H1 (cell line): ENCODE measurements around the gene SLC35E4. TPM values are rescaled to one million over a fixed set of nuclear protein-coding genes. Genes with fewer than 3 reads are reported as not detected.

Experiments
- CTCF ChIA-PET: fragments of 300-600 bp; sonication (Branson Sonifier 250); formaldehyde crosslinking; loops from one replicate; lab custom pipeline; 2021; ENCODE audit not compliant: partially characterized antibody; lab: Charles Lee
- POLR2A ChIA-PET: fragments of 300-600 bp; sonication (Branson Sonifier 250); formaldehyde crosslinking; loops from one replicate; lab custom pipeline; 2021; ENCODE audit warnings: inconsistent platforms; ENCODE audit not compliant: partially characterized antibody; lab: Charles Lee
- DNase-seq, 2 experiments: peaks; one replicate each; pipeline versions ENCODE4 v3.0.0 to v3.0.0-alpha.2; 2010 to 2022; ENCODE audit warnings: low spot score in 2 of 2, low read depth in 1 of 2, mixed read lengths in 1 of 2
- FAIRE-seq: peaks from 2 replicates; lab custom pipeline; 2011; peaks lifted over from hg19 to GRCh38; lab: Jason Lieb, UNC
- H2AFZ ChIP-seq: 2 replicates; pipeline ENCODE4 v1.8.1; 2012; ENCODE audit warnings: low read length, inconsistent platforms
- H2AK5ac ChIP-seq: 2 replicates; pipeline ENCODE4 v1.6.1; 2013; ENCODE audit warnings: low read depth, low read length
- H2BK120ac ChIP-seq: replicated peaks from 2 replicates; pipeline ENCODE3; 2013; ENCODE audit warnings: low read depth, low read length, inconsistent platforms
- H2BK12ac ChIP-seq: 2 replicates; pipeline ENCODE4 v1.6.1; 2013; ENCODE audit warnings: low read depth, low read length
- H2BK15ac ChIP-seq: 2 replicates; pipeline ENCODE4 v1.6.1; 2013; ENCODE audit warnings: low read length
- H2BK20ac ChIP-seq: 2 replicates; pipeline ENCODE4 v1.6.1; 2013; ENCODE audit warnings: low read length
- H2BK5ac ChIP-seq: 2 replicates; pipeline ENCODE4 v1.6.1; 2013; ENCODE audit warnings: low read depth, low read length
- H3K14ac ChIP-seq: 2 replicates; pipeline ENCODE4 v1.6.1; 2013; ENCODE audit warnings: inconsistent platforms; ENCODE audit not compliant: insufficient read length
- H3K18ac ChIP-seq: 2 replicates; pipeline ENCODE4 v1.6.1; 2013; ENCODE audit warnings: low read length; ENCODE audit errors: extremely low read depth
- H3K23ac ChIP-seq: 2 replicates; pipeline ENCODE4 v1.6.1; 2013; ENCODE audit warnings: inconsistent platforms; ENCODE audit not compliant: insufficient read length
- H3K23me2 ChIP-seq: 2 replicates; pipeline ENCODE4 v1.6.1; 2013; ENCODE audit warnings: low read depth, low read length
- H3K27ac ChIP-seq: 2 replicates; pipeline ENCODE4 v1.6.1; 2011; ENCODE audit warnings: low read depth, low read length, inconsistent platforms
- H3K27me3 ChIP-seq, 4 experiments: replicated peaks in 1 of 4; 1 replicate in 1 of 4; 2 replicates in 3 of 4; pipeline versions ENCODE4 v1.6.1 to v1.8.1; 2011 to 2013; ENCODE audit warnings: low read length in 3 of 4, mild to moderate bottlenecking in 3 of 4, inconsistent platforms in 2 of 4, mixed read lengths in 2 of 4, moderate library complexity in 1 of 4; ENCODE audit not compliant: control insufficient read depth in 3 of 4, insufficient read depth in 3 of 4; ENCODE audit errors: extremely low read depth in 1 of 4
- H3K36me3 ChIP-seq, 4 experiments: 2 replicates each; pipeline versions ENCODE4 v1.6.1 to v1.8.1; 2011 to 2013; ENCODE audit warnings: mild to moderate bottlenecking in 4 of 4, low read length in 3 of 4, moderate library complexity in 2 of 4, control low read depth in 1 of 4, inconsistent platforms in 1 of 4; ENCODE audit not compliant: insufficient read depth in 4 of 4, control insufficient read depth in 2 of 4
- H3K4ac ChIP-seq: replicated peaks from 2 replicates; pipeline ENCODE3; 2013; ENCODE audit warnings: low read length, low read depth, mixed read lengths, inconsistent platforms; ENCODE audit not compliant: insufficient read length
- H3K4me1 ChIP-seq, 4 experiments: replicated peaks in 1 of 4; 1 replicate in 1 of 4; 2 replicates in 3 of 4; pipeline versions ENCODE4 v1.6.1 to v1.8.1; 2011 to 2013; ENCODE audit warnings: low read length in 3 of 4, inconsistent platforms in 2 of 4, mixed read lengths in 1 of 4; ENCODE audit not compliant: insufficient read depth in 4 of 4, control insufficient read depth in 3 of 4
- H3K4me2 ChIP-seq, 2 experiments: 2 replicates each; pipeline versions ENCODE4 v1.6.1 to v1.8.1; 2011 to 2013; ENCODE audit warnings: low read depth in 2 of 2, low read length in 2 of 2, control low read depth in 1 of 2, inconsistent platforms in 1 of 2, mild to moderate bottlenecking in 1 of 2; ENCODE audit not compliant: insufficient read depth in 1 of 2
- H3K4me3 ChIP-seq, 4 experiments: fragments of 200-600, 300-600 bp in 1 of 4; sonication (generic), shearing (Covaris generic), sonication (Bioruptor Twin) in 1 of 4; 2 replicates each; pipeline versions ENCODE4 v1.5.1 to v1.8.1; 2011 to 2016; ENCODE audit warnings: low read length in 4 of 4, low read depth in 3 of 4, control low read depth in 2 of 4, inconsistent platforms in 2 of 4, mild to moderate bottlenecking in 2 of 4, mixed read lengths in 1 of 4, moderate library complexity in 1 of 4; ENCODE audit not compliant: insufficient read depth in 2 of 4; ENCODE audit errors: extremely low read depth in 1 of 4
- H3K56ac ChIP-seq: replicated peaks from 2 replicates; pipeline ENCODE3; 2013; ENCODE audit warnings: low read depth, mild to moderate bottlenecking, mixed read lengths, low read length, inconsistent platforms; ENCODE audit not compliant: insufficient read length
- H3K79me1 ChIP-seq: 2 replicates; pipeline ENCODE4 v1.6.1; 2013; ENCODE audit warnings: low read depth, low read length, control low read depth
- H3K79me2 ChIP-seq, 2 experiments: 2 replicates each; pipeline versions ENCODE4 v1.6.1 to v1.8.1; 2012 to 2013; ENCODE audit warnings: low read length in 2 of 2, mild to moderate bottlenecking in 2 of 2, inconsistent platforms in 1 of 2; ENCODE audit not compliant: insufficient read depth in 2 of 2, control insufficient read depth in 1 of 2
- H3K9ac ChIP-seq, 4 experiments: replicated peaks in 1 of 4; 1 replicate in 1 of 4; 2 replicates in 3 of 4; pipeline versions ENCODE4 v1.6.1 to v1.8.1; 2011 to 2013; ENCODE audit warnings: low read depth in 3 of 4, low read length in 3 of 4, control low read depth in 2 of 4, mild to moderate bottlenecking in 2 of 4, moderate library complexity in 2 of 4, inconsistent platforms in 1 of 4; ENCODE audit errors: extremely low read depth in 1 of 4
- H3K9me3 ChIP-seq, 2 experiments: 2 replicates each; pipeline versions ENCODE4 v1.6.1 to v1.8.1; 2012 to 2013; ENCODE audit warnings: mild to moderate bottlenecking in 2 of 2, moderate library complexity in 2 of 2, control low read depth in 1 of 2, inconsistent platforms in 1 of 2, low read depth in 1 of 2, low read length in 1 of 2, mixed read lengths in 1 of 2; ENCODE audit not compliant: insufficient read depth in 2 of 2
- H4K20me1 ChIP-seq, 2 experiments: replicated peaks in 1 of 2; 2 replicates each; pipeline versions ENCODE3 to v1.8.1; 2011 to 2013; ENCODE audit warnings: inconsistent platforms in 2 of 2, low read length in 2 of 2, mild to moderate bottlenecking in 1 of 2; ENCODE audit not compliant: insufficient read depth in 2 of 2, control insufficient read depth in 1 of 2
- H4K5ac ChIP-seq: 2 replicates; pipeline ENCODE4 v1.6.1; 2013; ENCODE audit warnings: low read length, low read depth, mixed read lengths, inconsistent platforms; ENCODE audit not compliant: insufficient read length
- H4K8ac ChIP-seq: 2 replicates; pipeline ENCODE4 v1.8.0; 2013; ENCODE audit warnings: mild to moderate bottlenecking, moderate library complexity, low read length, inconsistent platforms; ENCODE audit not compliant: insufficient read depth; ENCODE audit errors: extremely low read depth
- H4K91ac ChIP-seq: replicated peaks from 2 replicates; pipeline ENCODE3; 2013; ENCODE audit warnings: low read length, mixed read lengths, inconsistent platforms; ENCODE audit not compliant: insufficient read length
- BCL11A ChIP-seq, 2 experiments: IDR thresholded peaks; one replicate each; pipeline ENCODE4 v1.6.1; 2011; ENCODE audit warnings: low read depth in 2 of 2, low read length in 2 of 2, mild to moderate bottlenecking in 2 of 2
- CBX5 ChIP-seq: fragments of 300-800, 300-1000 bp; sonication (generic); IDR thresholded peaks from 2 replicates; pipeline ENCODE4 v1.7.1; 2016; ENCODE audit warnings: antibody characterized with exemption, low read length, low read depth
- EGR1 ChIP-seq: IDR thresholded peaks from 2 replicates; pipeline ENCODE4 v1.6.1; 2011; ENCODE audit warnings: low read depth, low read length, borderline replicate concordance
- RBBP5 ChIP-seq: IDR thresholded peaks from 2 replicates; pipeline ENCODE4 v1.7.1; 2012; ENCODE audit warnings: low read depth, mild to moderate bottlenecking, inconsistent platforms, low read length, moderate library complexity, borderline replicate concordance
- SIX5 ChIP-seq: IDR thresholded peaks from 2 replicates; pipeline ENCODE4 v1.6.1; 2011; ENCODE audit warnings: mild to moderate bottlenecking, low read depth, low read length
- SRF ChIP-seq: IDR thresholded peaks from 2 replicates; pipeline ENCODE4 v1.6.1; 2011; ENCODE audit warnings: mild to moderate bottlenecking, low read depth, low read length, moderate library complexity
- TEAD4 ChIP-seq: IDR thresholded peaks from 2 replicates; pipeline ENCODE4 v1.6.1; 2012; ENCODE audit warnings: low read depth, low read length, inconsistent platforms, mixed read lengths
- WGBS, 2 experiments: shearing (Covaris generic) in 1 of 2; methylation state at CpG; one replicate each; pipeline versions ENCODE4 v1.1.6 to v1.1.7; 2013 to 2015; ENCODE audit warnings: low lambda C conversion rate in 2 of 2, mixed read lengths in 2 of 2, inconsistent platforms in 1 of 2, low coverage in 1 of 2, missing lambda C conversion rate in 1 of 2; ENCODE audit not compliant: insufficient replicate concordance in 2 of 2, insufficient coverage in 1 of 2, insufficient read length in 1 of 2; ENCODE audit errors: extremely low coverage in 1 of 2, missing lambda C conversion rate in 1 of 2; 5-methylcytosine and 5-hydroxymethylcytosine counted together
- polyA plus RNA-seq, 7 experiments: library from polyadenylated mRNA; depleted of rRNA in 3 of 7; stranded (reverse) in 5 of 7; unstranded in 2 of 7; fragments of >200 nt in 5 of 7; fragments of 200-250 nt in 2 of 7; gene quantifications; 1 replicate in 5 of 7; 2 replicates in 1 of 7; 4 replicates in 1 of 7; pipeline versions ENCODE4 v1.2.1 to v1.2.3, GENCODE V29; 2011 to 2013; ENCODE audit warnings: missing spikeins in 2 of 7, mixed read lengths in 2 of 7
- total RNA-seq: library from RNA; stranded (reverse); fragmentation: NEBNext Ultra II Directional; extraction: Animal tissue kit (Norgen Biotek cat#: 25700); gene quantifications from 2 replicates; pipeline ENCODE4 v1.2.1, GENCODE V29; 2021
- TF ChIP-seq, protein P1 (sequence below): IDR thresholded peaks from 2 replicates; pipeline ENCODE4 v1.6.1; 2012; ENCODE audit warnings: inconsistent platforms

Gene SLC35E4
- total and polyA plus RNA-seq, 2 of the 8 experiments (the other 6 are each of a cell fraction or from before 2014, with no cell fraction given): 5.1 to 5.6 TPM

DNA sequence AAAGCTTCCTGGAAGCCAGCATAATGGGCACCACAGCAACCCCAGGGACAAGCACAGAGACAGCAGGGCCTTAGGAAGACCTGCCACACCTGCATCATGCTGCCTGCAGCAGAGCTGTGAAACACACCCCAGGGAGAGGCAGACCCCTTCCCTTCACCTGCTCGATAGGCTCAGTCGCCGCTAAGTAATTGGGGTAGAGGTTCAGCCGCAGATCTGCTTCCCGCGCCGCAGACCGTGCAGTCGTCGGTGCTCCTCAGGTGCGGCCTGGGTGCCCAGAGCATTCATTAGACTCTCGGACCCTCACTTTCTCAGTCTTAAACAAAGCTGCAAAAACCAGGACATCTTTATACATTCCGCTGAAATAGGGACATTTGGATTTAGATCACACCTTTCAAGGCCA is 29.2 kb downstream of the SLC35E4 start:
- no peaks in the 10 kb centered on the region for H3K9me3 ChIP-seq
- H3K23ac ChIP-seq: no peak overlapping the region
- no peak overlapping the region for H4K5ac ChIP-seq
- no peak overlapping the region for H4K8ac ChIP-seq
- 96% methylated on average over 5 of the region's 13 CpGs; no CpG with 5 or more reads in 1 of the 2 experiments for WGBS, 2 experiments
- H3K9ac ChIP-seq: no peak overlapping the region
- POLR2A ChIA-PET: no interaction called here
- no peaks in the 10 kb centered on the region for H3K79me2 ChIP-seq
- no peaks in the 10 kb centered on the region for H4K20me1 ChIP-seq
- H2BK5ac ChIP-seq: no peak overlapping the region
- no peak for TF ChIP-seq RBBP5
- TF ChIP-seq TEAD4: no peak
- TF ChIP-seq, protein P1, sequence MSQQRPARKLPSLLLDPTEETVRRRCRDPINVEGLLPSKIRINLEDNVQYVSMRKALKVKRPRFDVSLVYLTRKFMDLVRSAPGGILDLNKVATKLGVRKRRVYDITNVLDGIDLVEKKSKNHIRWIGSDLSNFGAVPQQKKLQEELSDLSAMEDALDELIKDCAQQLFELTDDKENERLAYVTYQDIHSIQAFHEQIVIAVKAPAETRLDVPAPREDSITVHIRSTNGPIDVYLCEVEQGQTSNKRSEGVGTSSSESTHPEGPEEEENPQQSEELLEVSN: no peak
- TF ChIP-seq EGR1: no peak
- no peak for TF ChIP-seq SIX5
- no peak for TF ChIP-seq CBX5
- no peak for TF ChIP-seq BCL11A (IDR thresholded peaks at IDR 0.05; ENCODE audit: low read depth in 2 of 2, low read length in 2 of 2)
- no peak for TF ChIP-seq SRF
- no peak overlapping the region for H2BK20ac ChIP-seq
- H3K4me1 ChIP-seq: peaks cover 0 to 2% (median under 1%) of the 10 kb centered on the region in 4 experiments; a peak in 4 of 7 replicates
- no peak overlapping the region for H3K4me3 ChIP-seq
- no peak overlapping the region; the same call in 1 of the 2 replicates for H2AK5ac ChIP-seq
- no peaks in the 10 kb centered on the region for H3K36me3 ChIP-seq
- H3K14ac ChIP-seq: no peak overlapping the region
- peaks cover 0 to 13% (median 8%) of the 10 kb centered on the region in 4 experiments; a peak in 5 of 7 replicates for H3K27me3 ChIP-seq
- peak overlapping the region; percentile 65; the same call in 1 of the 2 replicates for H2BK15ac ChIP-seq
- H3K27ac ChIP-seq: no peak overlapping the region
- no peak overlapping the region for H2BK120ac ChIP-seq
- FAIRE-seq (no peak), DNase-seq (no peak)
- no peak overlapping the region for H2BK12ac ChIP-seq
- no peak overlapping the region for H4K91ac ChIP-seq
- no peak overlapping the region for H3K4ac ChIP-seq
- no peak overlapping the region for H2AFZ ChIP-seq
- H3K79me1 ChIP-seq: no peaks in the 10 kb centered on the region
- H3K4me2 ChIP-seq: no peak overlapping the region
- no peak overlapping the region for H3K56ac ChIP-seq
- no peak overlapping the region for H3K18ac ChIP-seq
- CTCF ChIA-PET: interaction anchor here (0.8 to 2.3 kb wide), 3 partner anchors 30 to 91 kb away, joined by 3 to 9 read pairs (median 4); no protein-coding TSS in a partner anchor
- peaks cover 16% of the 10 kb centered on the region; the same call in 1 of the 2 replicates for H3K23me2 ChIP-seq
